ENCODE results near the gene TTC28. TPM values are rescaled to one million over a fixed set of nuclear protein-coding genes. Genes with fewer than 3 reads are reported as not detected.

Gene TTC28
- total RNA-seq, 1 experiment from 2014 or later: 0.12 TPM

- H3K9me3 ChIP-seq (ENCODE audit: control insufficient read depth in 1 of 2, insufficient read depth in 1 of 2, low read depth in 1 of 2, low read length in 2 of 2): no peaks in the 10 kb centered on the region
- peaks cover 7% of the 10 kb centered on the region; the same call in 1 of the 2 replicates for H3K27me3 ChIP-seq (ENCODE audit: insufficient read depth, low read length)
- H3K9me2 ChIP-seq (ENCODE audit: insufficient read depth): no peaks in the 10 kb centered on the region
- no peak overlapping the region for H3K4me3 ChIP-seq (replicated peaks in 1 of 2; ENCODE audit: low read depth in 1 of 2, low read length in 2 of 2)
- intact Hi-C loops (cut with micrococcal nuclease): no loop called here
- no peaks in the 10 kb centered on the region for H3K36me3 ChIP-seq (ENCODE audit: control insufficient read depth in 1 of 2, insufficient read depth in 2 of 2, low read length in 2 of 2)
- TF ChIP-seq EZH2phosphoT487 (IDR thresholded peaks at IDR 0.05; ENCODE audit: borderline replicate concordance) (no peak), ZNF274 (IDR thresholded peaks at IDR 0.05; ENCODE audit: low read depth, low read length) (no peak), EZH2 (IDR thresholded peaks at IDR 0.05) (no peak), CBX3 (IDR thresholded peaks at IDR 0.05; ENCODE audit: low read depth) (no peak), SP1 (IDR thresholded peaks at IDR 0.05; ENCODE audit: low read depth) (no peak), EGR1 (IDR thresholded peaks at IDR 0.05; ENCODE audit: low read depth) (no peak), ZBTB33 (IDR thresholded peaks at IDR 0.05; ENCODE audit: extremely low read depth, insufficient replicate concordance, low read length) (no peak), RAD21 (IDR thresholded peaks at IDR 0.05; ENCODE audit: low read depth) (no peak), CTCF (IDR thresholded peaks at IDR 0.05 in 2 of 3, conservative IDR thresholded peaks at IDR 0.05 in 1 of 3; ENCODE audit: borderline replicate concordance in 1 of 3, insufficient read depth in 1 of 3, low read depth in 2 of 3, low read length in 2 of 3) (no peak), ELF1 (IDR thresholded peaks at IDR 0.05; ENCODE audit: borderline replicate concordance, low read depth) (no peak), SRF (IDR thresholded peaks at IDR 0.05; ENCODE audit: low read depth) (no peak), ATF3 (IDR thresholded peaks at IDR 0.05) (no peak), POLR2AphosphoS5 (IDR thresholded peaks at IDR 0.05; ENCODE audit: low read depth, low read length) (no peak), FOSL1 (IDR thresholded peaks at IDR 0.05; ENCODE audit: low read depth) (no peak), ZFX (IDR thresholded peaks at IDR 0.05) (no peak), JUND (IDR thresholded peaks at IDR 0.05) (no peak)
- no peak overlapping the region for H3K4me2 ChIP-seq (ENCODE audit: low read length)
- no peak overlapping the region for H2AFZ ChIP-seq (ENCODE audit: low read depth, low read length, poor library complexity, severe bottlenecking)
- RAD21 ChIA-PET (ENCODE audit: low non-redundant PET in 1 of 2, low total read pairs in 2 of 2, uncharacterized antibody in 2 of 2, unreplicated experiment in 2 of 2): interaction anchor here in 1 of 2 experiments (1.3 kb wide), 1 partner anchor 574 kb away, joined by 5 read pairs; no protein-coding TSS in a partner anchor
- BruUV-seq (replicated peaks): no TSS peak
- POLR2A ChIA-PET: no interaction called here
- H4K20me1 ChIP-seq (ENCODE audit: insufficient read depth): no peaks in the 10 kb centered on the region
- no peak overlapping the region for H3K27ac ChIP-seq (ENCODE audit: low read depth, low read length)
- H3K79me2 ChIP-seq (ENCODE audit: insufficient read depth, low read length): no peaks in the 10 kb centered on the region
- DNase-seq (ENCODE audit: low read depth, low spot score): no peak
- H3K4me1 ChIP-seq (ENCODE audit: control insufficient read depth in 1 of 2, insufficient read depth in 2 of 2, low read length in 2 of 2): peaks cover 0 to 6% of the 10 kb centered on the region in 2 experiments; a peak in 1 of 4 replicates
- CTCF ChIA-PET: interaction anchor here (1.1 to 2.1 kb wide), 8 partner anchors 9 to 1021 kb away, joined by 3 to 7 read pairs (median 5); no protein-coding TSS in a partner anchor
- ATAC-seq: peak; percentile 18; the same call in 1 of the 2 replicates
- H3K9ac ChIP-seq (ENCODE audit: low read length): no peak overlapping the region
Measured at GRCh38 chr22:28019360-28019759, 660.3 kb downstream of the TTC28 start.
